ENCODE results near the gene ZFP64.

- TF ChIP-seq CTCF (IDR thresholded peaks at IDR 0.05) (no peak), POLR2AphosphoS5 (IDR thresholded peaks at IDR 0.05; ENCODE audit: low read depth, low read length) (no peak)
These were observed 89.5 kb downstream of the ZFP64 start for GRCh38 chr20:52102126-52102525.
